Activated T-helper 1 cell treated with Interleukin-2 at 50 U/mL for 16 hours (primary cell): ENCODE measurements around the gene MFSD2B.

ENCODE experiments used
- DNase-seq: peaks from one replicate; pipeline ENCODE4 v3.0.0-alpha.2; 2020; ENCODE audit warnings: low read depth

The MFSD2B gene

DNA sequence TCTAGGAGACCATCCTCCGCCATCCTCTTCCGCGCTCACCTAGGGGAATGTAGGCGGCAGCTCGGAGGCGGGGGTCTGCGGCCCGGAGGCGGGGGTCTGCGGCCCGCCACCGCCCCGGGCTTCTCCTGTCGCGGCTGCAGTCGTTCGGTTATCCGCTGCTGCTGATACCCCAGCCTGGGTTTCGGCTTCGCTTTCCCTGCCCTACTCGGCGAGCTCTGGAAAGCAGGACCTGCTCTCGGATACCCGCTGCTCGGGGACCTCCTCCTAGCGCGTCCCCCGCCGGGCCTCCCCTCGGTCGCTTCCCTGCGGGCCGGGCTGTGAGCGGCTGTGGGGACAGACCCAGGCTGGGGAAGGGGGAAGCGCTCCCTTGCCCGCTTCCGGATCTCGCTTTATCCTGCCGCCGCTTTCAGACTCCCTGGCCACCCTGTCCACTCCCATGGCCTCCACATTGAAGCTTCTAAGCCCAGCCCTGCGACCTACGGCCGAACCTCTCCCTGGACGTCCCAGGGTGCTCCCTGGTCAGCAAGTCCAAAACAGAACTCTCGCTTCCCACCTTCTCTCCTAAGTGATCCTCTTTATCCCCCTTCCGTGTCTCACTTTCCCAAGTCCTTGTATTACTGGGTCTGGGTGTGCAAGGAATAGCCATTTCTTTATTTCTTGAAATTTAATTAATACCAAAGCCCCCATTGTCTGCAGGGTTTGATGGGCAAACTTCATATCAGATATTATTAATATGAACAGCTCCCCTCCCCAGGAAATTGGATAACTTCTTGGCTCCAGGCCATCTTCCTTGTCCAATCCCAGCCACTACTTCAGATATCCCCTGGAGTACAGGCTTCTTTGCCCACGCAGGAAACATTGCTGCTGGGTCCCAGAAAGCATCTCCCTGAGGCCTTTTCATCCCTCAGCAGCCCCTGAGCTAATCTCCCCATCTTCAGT is 40.4 kb downstream of the MFSD2B start:
- no peak for DNase-seq

DNA sequence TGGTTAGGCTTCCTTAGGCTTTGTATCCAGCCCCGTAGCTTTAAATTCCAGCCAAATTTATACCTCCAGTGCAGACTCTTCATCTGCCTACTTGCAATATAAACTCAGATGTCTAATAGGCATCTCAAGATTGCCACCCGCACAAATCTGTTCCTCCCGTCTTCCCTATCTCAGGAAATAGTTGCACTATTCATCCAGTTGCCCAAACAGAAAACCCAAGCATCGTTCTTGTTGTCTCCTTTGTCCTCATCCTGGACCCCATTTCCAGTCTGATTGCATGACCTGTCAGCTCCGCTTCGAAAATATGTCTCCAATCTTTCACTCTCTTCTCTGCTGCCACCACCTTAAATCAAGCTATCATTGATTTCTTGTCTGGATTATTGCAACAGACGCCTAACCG is 41.9 kb downstream of the MFSD2B start:
- no peak for DNase-seq

DNA sequence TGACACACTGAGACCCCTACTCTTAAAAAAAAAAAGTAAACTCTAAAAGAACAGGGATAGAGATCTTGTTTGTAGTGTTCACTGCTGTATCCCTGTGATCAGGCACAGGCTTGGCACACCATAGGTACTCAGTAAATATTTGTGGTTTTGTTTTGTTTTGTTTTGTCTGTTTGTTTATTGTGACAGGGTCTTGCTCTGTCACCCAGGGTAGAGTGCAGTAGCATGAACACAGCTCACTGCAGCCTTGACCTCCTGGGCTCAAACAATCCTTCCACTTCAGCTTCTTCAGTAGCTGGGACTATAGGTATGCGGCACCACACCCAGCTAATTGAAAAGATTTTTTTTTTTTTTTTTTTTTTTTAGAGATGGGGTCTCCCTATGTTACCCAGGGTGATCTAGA is 43.1 kb downstream of the MFSD2B start:
- DNase-seq, result no peak

DNA sequence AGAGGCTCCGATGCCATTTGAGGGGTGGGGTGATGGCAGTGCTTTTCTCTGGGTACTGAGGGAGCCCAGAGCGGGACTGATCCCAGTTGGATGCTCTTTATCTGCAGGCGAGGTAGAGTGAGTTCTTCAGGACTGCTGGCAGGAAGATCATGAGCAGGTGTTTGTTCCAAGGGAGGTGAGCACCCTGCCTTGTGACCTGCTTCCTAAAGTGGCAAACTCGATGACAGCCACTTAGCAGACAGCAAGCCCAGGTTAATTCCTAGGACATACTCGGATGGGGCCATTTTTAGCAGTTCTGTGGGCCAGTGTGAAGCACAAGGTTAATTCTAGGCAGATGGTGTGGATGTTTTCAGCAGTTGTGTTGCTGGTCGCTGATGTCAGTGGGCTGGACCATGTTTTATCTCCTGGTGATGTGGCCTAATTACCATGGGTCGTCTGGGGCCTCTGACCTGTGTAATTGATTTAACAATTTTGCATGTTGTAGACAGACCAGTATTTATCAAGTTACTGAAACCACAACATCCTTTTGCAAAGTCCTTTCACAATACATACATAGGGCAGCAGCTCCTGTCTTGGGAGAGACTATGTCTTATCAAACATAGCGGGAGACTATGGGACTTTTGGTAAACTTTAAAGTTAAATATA is 44.6 kb downstream of the MFSD2B start:
- DNase-seq, result no peak

DNA sequence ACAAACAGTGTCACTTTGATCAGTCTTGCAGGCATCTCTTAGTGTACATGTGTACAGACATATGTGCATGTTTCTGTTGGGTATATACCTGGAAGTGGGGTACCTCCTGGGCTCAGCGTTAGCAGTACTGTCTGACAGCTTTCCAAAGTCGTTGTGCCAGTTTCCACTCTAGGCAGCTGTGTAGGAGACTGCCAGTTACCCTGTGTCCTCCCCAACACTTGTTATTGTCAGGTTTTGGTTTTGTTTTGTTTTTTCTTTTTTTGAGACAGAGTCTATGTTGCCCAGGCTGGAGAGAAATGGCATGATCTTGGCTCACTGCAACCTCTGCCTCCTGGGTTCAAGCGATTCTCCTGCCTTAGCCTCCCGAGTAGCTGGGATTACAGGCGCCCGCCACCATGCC is 45.9 kb downstream of the MFSD2B start:
- DNase-seq, result no peak

DNA sequence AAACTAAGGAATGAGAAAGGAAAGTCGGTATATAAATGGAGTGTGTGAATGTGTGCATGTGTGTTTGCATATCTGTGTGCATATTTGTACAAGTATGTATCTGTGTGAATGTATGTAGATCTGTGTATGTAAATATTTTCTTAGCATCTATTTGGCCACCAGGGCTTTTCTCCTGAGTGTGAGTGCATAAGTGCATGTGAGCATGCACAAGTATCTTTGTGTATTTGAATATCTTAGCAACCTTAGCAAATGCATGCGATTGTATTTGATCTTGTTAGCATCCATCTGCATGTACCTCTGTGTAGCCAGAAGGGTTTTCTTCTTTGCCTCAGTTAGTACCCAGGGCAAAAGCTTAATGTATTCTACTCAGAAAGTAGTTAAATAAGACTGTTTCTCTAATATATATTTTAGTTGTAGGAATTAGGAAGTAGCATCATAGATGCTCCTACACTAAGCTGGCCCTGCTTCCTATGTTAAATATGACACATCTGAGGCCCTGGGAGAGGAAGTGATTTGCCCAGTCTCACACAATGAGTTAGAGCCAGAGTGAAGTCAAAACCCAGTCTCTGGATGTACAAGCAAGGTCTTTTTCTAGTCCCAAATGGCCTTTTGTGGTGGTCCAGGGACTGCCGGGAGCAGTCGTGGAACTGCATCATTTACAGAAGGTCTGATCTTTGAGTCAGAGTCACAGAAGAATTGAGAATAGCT is 48.8 kb downstream of the MFSD2B start:
- DNase-seq, result no peak

DNA sequence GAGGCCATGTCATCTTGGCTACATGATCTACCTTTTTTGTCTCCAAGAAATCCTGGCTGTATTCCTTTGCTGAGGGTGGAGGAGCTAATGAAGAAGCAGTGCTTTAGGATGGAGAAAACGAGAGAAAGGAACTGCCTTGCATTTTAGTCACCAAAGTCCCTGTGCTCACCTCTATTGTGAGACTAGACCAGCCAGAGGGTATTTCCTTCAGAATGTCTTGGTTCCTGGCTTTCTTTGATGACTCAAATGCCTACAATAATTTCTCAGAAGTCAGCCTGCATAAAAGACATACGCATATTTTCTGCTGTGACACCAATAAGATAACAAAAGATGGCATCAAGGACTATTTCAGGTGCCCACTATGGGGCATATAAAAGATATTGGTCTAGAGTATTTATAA is 55.5 kb downstream of the MFSD2B start:
- DNase-seq, result no peak

DNA sequence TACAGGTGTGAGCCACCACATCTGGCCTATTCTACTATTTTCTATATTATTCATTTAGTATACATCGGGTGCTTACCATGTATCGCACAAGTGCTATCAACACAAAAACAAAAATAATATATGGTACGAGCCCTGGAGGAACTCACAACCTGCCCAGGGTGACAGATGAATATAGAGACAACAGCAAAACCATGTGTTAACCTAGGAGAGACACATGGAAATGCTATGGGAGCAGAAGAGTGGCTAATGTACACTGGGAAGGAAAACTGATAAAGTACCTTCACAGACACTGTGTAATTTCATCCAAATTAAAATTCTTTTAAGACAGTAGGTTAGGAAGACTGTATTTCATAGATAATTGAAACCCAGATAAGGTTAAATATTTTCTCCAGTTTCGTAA is 62.4 kb downstream of the MFSD2B start:
- DNase-seq, result no peak

DNA sequence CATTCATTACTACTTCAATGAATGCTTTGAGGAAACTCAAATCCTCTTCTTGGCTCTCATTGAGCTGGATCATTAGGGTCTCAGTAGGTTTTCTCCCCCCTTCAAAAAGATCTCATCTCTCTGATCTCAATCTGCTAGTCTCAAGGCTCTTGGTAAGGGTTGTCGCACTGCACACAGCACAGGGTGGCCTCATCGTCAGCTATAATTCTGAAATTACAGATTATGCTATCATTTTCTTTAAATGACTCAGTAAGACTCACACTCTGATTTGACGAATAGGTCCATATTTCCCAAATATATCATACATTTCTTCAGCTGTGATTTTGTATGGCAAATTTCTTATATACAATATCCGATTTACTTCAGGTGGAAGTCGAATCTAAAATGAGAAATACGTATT is 63.9 kb downstream of the MFSD2B start:
- DNase-seq, result no peak

DNA sequence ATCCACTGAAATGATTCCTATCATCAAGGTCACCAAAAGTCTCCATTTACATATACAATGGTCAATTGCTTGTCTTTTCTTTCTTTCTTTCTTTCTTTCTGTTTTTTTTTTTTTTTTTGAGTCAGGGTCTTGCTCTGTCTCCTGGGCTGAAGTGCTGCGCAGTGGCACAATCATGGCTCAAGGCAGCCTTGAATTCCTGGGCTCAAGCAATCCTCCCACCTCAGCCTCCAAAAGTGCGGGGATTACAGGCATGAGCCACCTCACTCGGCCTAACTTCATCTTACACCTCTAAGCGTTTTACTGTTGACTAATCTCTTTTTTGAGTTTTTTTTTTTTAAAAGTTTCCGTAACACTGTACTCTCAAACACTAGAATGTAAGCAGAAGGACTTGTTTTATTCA is 65.4 kb downstream of the MFSD2B start:
- DNase-seq, result no peak
